ENCODE data around the gene SDE2. TPM values are rescaled to one million over a fixed set of nuclear protein-coding genes. Genes with fewer than 3 reads are reported as not detected.
A peak's percentile ranks its signal among the peaks of the same experiment; 100 is the strongest.

The SDE2 gene
- total and polyA plus RNA-seq, 9 donors, result 13.1 to 24.4 (median 17.9) TPM

DNA sequence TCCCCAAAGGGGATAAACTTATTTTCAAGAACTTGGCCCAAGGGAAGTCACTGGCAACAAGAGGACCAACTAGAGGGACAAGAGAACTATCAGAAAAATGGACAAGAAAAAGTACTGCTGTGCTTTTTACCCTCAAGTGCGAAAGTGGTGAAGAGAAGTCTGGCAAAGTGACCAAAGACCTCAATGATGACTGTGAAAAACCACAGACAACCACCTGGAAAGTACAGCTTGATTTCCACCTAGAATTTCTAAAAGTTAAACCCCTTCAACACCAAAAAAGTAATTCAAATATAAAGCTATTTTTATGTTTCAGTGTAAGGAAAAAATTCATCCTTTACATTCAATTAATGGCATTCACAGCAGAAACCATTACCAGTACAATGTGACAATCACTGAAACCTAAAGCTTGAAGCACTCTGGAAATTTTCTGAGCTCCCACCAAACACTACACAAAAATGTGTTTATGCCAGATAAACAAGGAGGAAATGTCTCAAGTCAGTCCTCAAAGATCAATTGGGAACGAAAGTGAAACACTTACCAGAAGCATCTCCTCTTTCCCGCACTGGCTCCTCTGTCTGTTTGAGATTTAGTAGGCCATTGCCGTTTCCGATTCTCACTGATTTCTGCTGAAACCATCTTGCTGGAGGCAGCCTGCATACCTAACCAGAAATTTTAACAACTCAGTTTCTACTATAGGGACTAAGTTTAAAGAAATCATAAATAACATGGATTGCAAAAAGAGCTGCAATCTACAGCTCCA, 8.3 kb downstream of the SDE2 start:
- no peaks in the 10 kb centered on the region for H3K9me3 ChIP-seq
- H3K27me3 ChIP-seq, result no peaks in the 10 kb centered on the region
- WGBS, 3 donors, result 77 to 84% (median 78%) methylated on average over 5 of the region's 5 CpGs
- intact Hi-C loops (cut with DNase I), result no loop called here
- no peaks in the 10 kb centered on the region for H3K36me3 ChIP-seq
- no peak overlapping the region for H3K4me3 ChIP-seq
- no peak overlapping the region for H3K27ac ChIP-seq
- DNase-seq, result no peak
- no peak for TF ChIP-seq CTCF (IDR thresholded peaks at IDR 0.05)
- no peak for TF ChIP-seq POLR2A (IDR thresholded peaks at IDR 0.05)
- TF ChIP-seq EP300 (IDR thresholded peaks at IDR 0.05), result no peak
- H3K4me1 ChIP-seq (ENCODE audit: insufficient read depth), result no peaks in the 10 kb centered on the region

DNA sequence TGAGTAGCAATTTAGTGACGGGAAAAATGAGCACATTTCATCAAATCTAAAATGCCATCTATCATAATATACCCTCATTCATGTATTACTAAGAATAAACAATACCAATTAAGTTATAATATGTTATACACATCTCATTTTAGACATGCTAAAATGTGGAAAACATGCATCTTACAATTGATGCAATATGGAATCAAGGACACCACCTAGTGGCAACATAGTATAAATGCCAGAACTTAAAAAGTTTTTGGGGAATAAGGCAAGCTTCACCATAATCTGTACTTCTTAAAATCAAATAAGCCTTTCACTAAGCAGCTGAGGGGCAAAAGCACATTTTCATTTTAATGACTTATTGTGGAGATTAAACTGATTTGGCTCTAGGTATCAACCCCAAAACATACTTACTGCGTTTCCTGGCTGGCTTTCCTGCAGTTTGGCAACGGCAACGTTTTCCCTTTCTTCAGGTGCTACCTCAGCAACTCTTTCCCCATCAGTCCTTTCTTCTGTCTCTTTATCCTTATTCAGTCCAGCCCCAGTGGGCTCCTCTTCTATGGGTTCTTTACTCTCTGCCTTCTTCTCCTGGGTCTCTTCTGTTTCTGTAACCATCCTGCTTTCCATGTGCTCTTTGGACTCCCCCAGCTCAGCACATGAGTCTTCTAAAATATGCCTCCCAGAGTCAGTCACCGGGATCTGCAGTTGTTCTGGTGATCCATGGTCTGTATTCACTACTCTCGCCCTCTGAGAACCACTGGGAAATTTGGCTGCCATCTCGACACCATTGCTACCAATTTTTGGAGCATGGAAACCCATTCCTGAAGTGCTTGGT, 11.4 kb downstream of the SDE2 start:
- Histone ChIP-seq H3K27ac (no peak overlapping the region), H3K4me1 (ENCODE audit: insufficient read depth) (no peaks in the 10 kb centered on the region), H3K27me3 (no peaks in the 10 kb centered on the region), H3K9me3 (no peaks in the 10 kb centered on the region), H3K36me3 (no peaks in the 10 kb centered on the region), H3K4me3 (no peak overlapping the region)
- TF ChIP-seq POLR2A (IDR thresholded peaks at IDR 0.05), result no peak
- peak; percentile 60 to 72 (median 63) for TF ChIP-seq CTCF (IDR thresholded peaks at IDR 0.05)
- WGBS, 3 donors, result 70 to 73% (median 72%) methylated on average over 7 of the region's 7 CpGs
- no peak for DNase-seq
- intact Hi-C loops (cut with DNase I), result loop anchor here in 2 of 4 donors (5.0 to 10.0 kb wide), 2 partner anchors 135 to 137 kb away; no protein-coding TSS in a partner anchor

- 96 to 100% (median 99%) methylated on average over 3 of the region's 3 CpGs for WGBS, 3 donors
- no peak overlapping the region for H3K4me3 ChIP-seq
- peaks cover 3% of the 10 kb centered on the region for H3K4me1 ChIP-seq (ENCODE audit: insufficient read depth)
- no peaks in the 10 kb centered on the region for H3K27me3 ChIP-seq
- H3K27ac ChIP-seq, result no peak overlapping the region
- no peak for TF ChIP-seq CTCF (IDR thresholded peaks at IDR 0.05)
- TF ChIP-seq EP300 (IDR thresholded peaks at IDR 0.05), result no peak
- no peak for TF ChIP-seq POLR2A (IDR thresholded peaks at IDR 0.05)
- peak in 1 of 5 donors; percentile 2 for DNase-seq
- H3K9me3 ChIP-seq, result no peaks in the 10 kb centered on the region
- intact Hi-C loops (cut with DNase I), result loop anchor here in 1 of 4 donors (10.0 kb wide), 1 partner anchor 143 kb away; no protein-coding TSS in a partner anchor
- H3K36me3 ChIP-seq, result no peaks in the 10 kb centered on the region
These were observed 17.4 kb downstream of the SDE2 start for GRCh38 chr1:225981714-225982113.

GRCh38 chr1:225980005-225980836, 18.9 kb downstream of the SDE2 start:
- H3K27ac ChIP-seq, result no peak overlapping the region
- no peaks in the 10 kb centered on the region for H3K36me3 ChIP-seq
- no peaks in the 10 kb centered on the region for H3K9me3 ChIP-seq
- H3K27me3 ChIP-seq, result no peaks in the 10 kb centered on the region
- TF ChIP-seq CTCF (IDR thresholded peaks at IDR 0.05) (no peak), EP300 (IDR thresholded peaks at IDR 0.05) (no peak), POLR2A (IDR thresholded peaks at IDR 0.05) (no peak)
- peaks cover 3% of the 10 kb centered on the region for H3K4me1 ChIP-seq (ENCODE audit: insufficient read depth)
- H3K4me3 ChIP-seq, result no peak overlapping the region
- WGBS, 3 donors, result 86 to 92% (median 89%) methylated on average over 5 of the region's 5 CpGs
- intact Hi-C loops (cut with DNase I), result loop anchor here in 1 of 4 donors (10.0 kb wide), 1 partner anchor 145 kb away; no protein-coding TSS in a partner anchor
- no peak for DNase-seq

Measured in ovary (tissue), 9 donors.